PC-9 (cell line): ENCODE measurements around the gene PDE3A. TPM values are rescaled to one million over a fixed set of nuclear protein-coding genes. Genes with fewer than 3 reads are reported as not detected.

Source experiments
- BruUV-seq: library from RNA; stranded (reverse); fragments of 400-500 nt; replicated peaks from 2 replicates; lab custom pipeline; 2021; lab: Mats Ljungman, UMichigan
- CTCF ChIA-PET: fragments of 300-600 bp; sonication (Branson Sonifier 250); formaldehyde crosslinking; loops from one replicate; lab custom pipeline; 2022; ENCODE audit warnings: antibody characterized with exemption; lab: Charles Lee
- POLR2A ChIA-PET: fragments of 300-600 bp; sonication (Branson Sonifier 250); formaldehyde crosslinking; loops from one replicate; lab custom pipeline; 2022; ENCODE audit warnings: antibody characterized with exemption; ENCODE audit not compliant: unreplicated experiment; lab: Charles Lee
- DNase-seq, 2 experiments: peaks; one replicate each; pipeline versions ENCODE4 v3.0.0 to v3.0.0-alpha.2; 2015 to 2022; ENCODE audit warnings: mixed read lengths in 1 of 2
- H2AFZ ChIP-seq: fragments of 200-600 bp; sonication (generic); 2 replicates; pipeline ENCODE4 v1.8.1; 2017; ENCODE audit warnings: antibody characterized with exemption
- H3F3A ChIP-seq: fragments of 200-600 bp; sonication (generic); 2 replicates; pipeline ENCODE4 v1.8.1; 2017; ENCODE audit warnings: antibody characterized with exemption, mild to moderate bottlenecking, low read depth; ENCODE audit not compliant: insufficient read depth
- H3K27ac ChIP-seq: fragments of 200-600 bp; sonication (generic); 2 replicates; pipeline ENCODE4 v1.6.1; 2016; ENCODE audit warnings: mixed run types
- H3K27me3 ChIP-seq: fragments of 200-600 bp; sonication (generic); 2 replicates; pipeline ENCODE4 v1.6.1; 2016; ENCODE audit warnings: low read depth, mixed run types; ENCODE audit not compliant: insufficient read depth
- H3K36me3 ChIP-seq: fragments of 200-600 bp; sonication (generic); 2 replicates; pipeline ENCODE4 v1.6.1; 2016; ENCODE audit warnings: low read depth, mixed run types
- H3K4me1 ChIP-seq: fragments of 200-600 bp; sonication (generic); replicated peaks from 2 replicates; pipeline ENCODE4 v1.6.1; 2016; ENCODE audit warnings: mixed run types; ENCODE audit not compliant: insufficient read depth
- H3K4me2 ChIP-seq: fragments of 200-600 bp; sonication (generic); 2 replicates; pipeline ENCODE4 v1.6.1; 2017; ENCODE audit warnings: mixed run types
- H3K4me3 ChIP-seq: fragments of 200-600 bp; sonication (generic); 2 replicates; pipeline ENCODE4 v1.6.1; 2016; ENCODE audit warnings: mixed run types
- H3K79me2 ChIP-seq: fragments of 200-600 bp; sonication (generic); 2 replicates; pipeline ENCODE4 v1.6.1; 2017; ENCODE audit warnings: low read depth, mixed run types
- H3K9me2 ChIP-seq: fragments of 200-600 bp; sonication (generic); 2 replicates; pipeline ENCODE4 v1.8.1; 2017; ENCODE audit warnings: mild to moderate bottlenecking; ENCODE audit not compliant: insufficient read depth
- H3K9me3 ChIP-seq: fragments of 200-600 bp; sonication (generic); 2 replicates; pipeline ENCODE4 v1.8.1; 2016; ENCODE audit warnings: low read depth; ENCODE audit not compliant: insufficient read depth
- H4K20me1 ChIP-seq: fragments of 200-600 bp; sonication (generic); 2 replicates; pipeline ENCODE4 v1.8.1; 2017; ENCODE audit not compliant: insufficient read depth
- CTCF ChIP-seq: fragments of 200-600 bp; sonication (generic); conservative IDR thresholded peaks from 2 replicates; pipeline ENCODE4 v1.6.1; 2017; ENCODE audit warnings: mixed run types, antibody characterized with exemption, mild to moderate bottlenecking, moderate library complexity
- EZH2 ChIP-seq: fragments of 200-600 bp; sonication (generic); IDR thresholded peaks from 2 replicates; pipeline ENCODE4 v1.8.0; 2017; ENCODE audit warnings: antibody characterized with exemption, low read depth
- intact Hi-C: fragments of 100-400 bp; cut with micrococcal nuclease; formaldehyde crosslinking; loops from one replicate; pipeline ENCODE4 v1.10.0; 2022; ENCODE audit not compliant: unreplicated experiment
- total RNA-seq: library from RNA; stranded (reverse); gene quantifications from 2 replicates; pipeline ENCODE4 v1.2.3, GENCODE V29; 2021

The PDE3A gene
- total RNA-seq, 1 experiment from 2014 or later = not detected

DNA sequence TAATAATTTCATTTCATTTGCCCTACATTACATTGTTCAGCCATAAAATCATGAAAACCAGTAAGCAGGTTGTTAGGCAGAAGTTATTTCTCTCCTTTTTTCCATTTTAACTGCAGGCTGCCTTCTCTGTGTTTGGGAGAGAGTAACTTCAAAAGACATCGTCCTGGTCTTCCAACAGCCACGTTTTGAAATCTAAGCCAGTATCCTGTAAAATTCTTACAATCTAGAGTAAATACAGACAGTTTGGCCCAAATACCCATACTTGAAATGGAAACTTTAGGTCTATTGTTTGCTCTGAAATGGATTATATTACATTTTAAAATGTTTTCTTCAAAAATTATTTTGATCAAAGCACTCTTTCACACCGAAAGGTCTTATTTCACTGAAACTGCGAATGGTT, 260.7 kb downstream of the PDE3A start:
- DNase-seq = no peak
- no TSS peak for BruUV-seq
- Histone ChIP-seq H3K36me3 (no peaks in the 10 kb centered on the region), H3K4me3 (no peak overlapping the region), H3K9me3 (no peaks in the 10 kb centered on the region), H3K27me3 (no peaks in the 10 kb centered on the region), H4K20me1 (no peaks in the 10 kb centered on the region), H3F3A (no peaks in the 10 kb centered on the region), H3K9me2 (no peaks in the 10 kb centered on the region), H3K27ac (no peak overlapping the region), H3K4me2 (no peak overlapping the region), H2AFZ (peak overlapping the region; percentile 24; the same call in 1 of the 2 replicates), H3K4me1 (0 out of 2 replicates have a peak, but pooled peaks cover 8% of the 10 kb centered on the region), H3K79me2 (no peaks in the 10 kb centered on the region)
- CTCF ChIA-PET = no interaction called here
- POLR2A ChIA-PET = no interaction called here
- intact Hi-C loops = no loop called here
- no peak for TF ChIP-seq CTCF
- TF ChIP-seq EZH2 = no peak

DNA sequence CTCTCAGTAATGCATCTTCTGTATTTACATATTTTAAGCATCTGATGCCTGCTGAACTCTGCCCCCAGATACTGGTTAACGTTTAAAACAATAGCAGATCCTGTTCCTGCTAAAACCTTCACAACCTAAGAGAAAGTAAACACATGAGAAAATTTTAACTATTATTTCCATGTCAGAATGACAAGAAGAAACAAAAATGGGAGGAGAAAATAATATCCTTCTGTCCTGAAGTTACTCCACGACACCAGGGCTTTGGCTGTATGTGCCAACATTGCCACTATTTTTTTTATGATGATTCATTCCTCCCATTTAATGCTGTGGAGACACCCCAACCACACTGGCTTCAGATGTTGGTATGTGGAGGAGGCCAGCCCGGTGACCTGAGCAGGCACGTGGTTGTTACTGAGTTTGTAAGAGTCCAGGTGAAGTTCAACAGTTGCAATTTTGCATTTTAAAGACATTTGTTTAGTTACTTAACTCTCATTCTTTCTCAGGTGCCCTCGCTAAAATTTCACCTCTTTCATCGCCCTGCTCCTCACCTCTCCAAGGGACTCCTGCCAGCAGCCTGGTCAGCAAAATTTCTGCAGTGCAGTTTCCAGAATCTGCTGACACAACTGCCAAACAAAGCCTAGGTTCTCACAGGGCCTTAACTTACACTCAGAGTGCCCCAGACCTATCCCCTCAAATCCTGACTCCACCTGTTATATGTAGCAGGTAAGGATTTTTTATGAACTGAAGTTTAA, 261.2 kb downstream of the PDE3A start:
- no peak overlapping the region for H3K27ac ChIP-seq
- POLR2A ChIA-PET = no interaction called here
- intact Hi-C loops = no loop called here

GRCh38 chr12:20631711-20632110, 263.4 kb downstream of the PDE3A start:
- Histone ChIP-seq H3K36me3 (no peaks in the 10 kb centered on the region), H3K4me1 (0 out of 2 replicates have a peak, but pooled peaks cover 8% of the 10 kb centered on the region), H4K20me1 (no peaks in the 10 kb centered on the region), H3K9me2 (no peaks in the 10 kb centered on the region), H3K79me2 (no peaks in the 10 kb centered on the region), H3K4me3 (no peak overlapping the region), H3K9me3 (no peaks in the 10 kb centered on the region), H3K27me3 (no peaks in the 10 kb centered on the region), H3K4me2 (no peak overlapping the region), H3K27ac (no peak overlapping the region), H2AFZ (no peak overlapping the region), H3F3A (no peaks in the 10 kb centered on the region)
- CTCF ChIA-PET = no interaction called here
- intact Hi-C loops = no loop called here
- POLR2A ChIA-PET = no interaction called here
- TF ChIP-seq CTCF (no peak), EZH2 (no peak)
- no TSS peak for BruUV-seq
- DNase-seq = no peak

More for the DNA sequence above, 261.2 kb downstream of the PDE3A start:
- Histone ChIP-seq H3K36me3 (no peaks in the 10 kb centered on the region), H3K79me2 (no peaks in the 10 kb centered on the region), H3K4me2 (peak overlapping the region; percentile 10; the same call in 1 of the 2 replicates), H3K27me3 (no peaks in the 10 kb centered on the region), H3F3A (no peaks in the 10 kb centered on the region), H2AFZ (peak overlapping the region; percentile 24; the same call in 1 of the 2 replicates), H3K9me2 (no peaks in the 10 kb centered on the region), H4K20me1 (no peaks in the 10 kb centered on the region), H3K4me1 (0 out of 2 replicates have a peak, but pooled peaks cover 8% of the 10 kb centered on the region), H3K9me3 (no peaks in the 10 kb centered on the region), H3K4me3 (no peak overlapping the region)
- no TSS peak for BruUV-seq
- DNase-seq = peak in 1 of 2 experiments; percentile 50
- CTCF ChIA-PET = no interaction called here
- TF ChIP-seq EZH2 = no peak
- no peak for TF ChIP-seq CTCF
